AML-193 (cell line): ENCODE measurements around the gene ZNF385D.
A peak's percentile ranks its signal among the peaks of the same experiment; 100 is the strongest.
"Not testable (repeated sequence)": the region's sequence is repeated elsewhere in the genome, so short reads cannot be mapped to it uniquely, and the experiment has no call there.

Experiments
- DNase-seq, 2 experiments: peaks; one replicate each; lab custom pipeline; 2025; lab: John Stamatoyannopoulos, UW

ZNF385D gene

GRCh38 chr3:21509731-21510470, 241.1 kb downstream of the ZNF385D start:
- DNase-seq = peak; percentile 65 to 73

GRCh38 chr3:21508246-21508645, 242.8 kb downstream of the ZNF385D start:
- DNase-seq = peak; percentile 44 to 57

GRCh38 chr3:21505711-21506460, 245.1 kb downstream of the ZNF385D start:
- DNase-seq = no peak

- no peak for DNase-seq
Measured at GRCh38 chr3:21502656-21503055, 248.4 kb downstream of the ZNF385D start.

GRCh38 chr3:21500834-21501233, 250.2 kb downstream of the ZNF385D start:
- no peak for DNase-seq

GRCh38 chr3:21490671-21491070, 260.3 kb downstream of the ZNF385D start:
- not testable (repeated sequence) for DNase-seq

GRCh38 chr3:21487520-21487919, 263.5 kb downstream of the ZNF385D start:
- no peak for DNase-seq

- not testable (repeated sequence) for DNase-seq
Measured at GRCh38 chr3:21486024-21486935, 264.7 kb downstream of the ZNF385D start.

- peak; percentile 49 to 64 for DNase-seq
Measured at GRCh38 chr3:21484828-21485144, 266.2 kb downstream of the ZNF385D start.

- peak; percentile 41 to 62 for DNase-seq
Measured at GRCh38 chr3:21484057-21484827, 266.8 kb downstream of the ZNF385D start.

- DNase-seq = no peak
Measured at GRCh38 chr3:21481991-21482390, 269.0 kb downstream of the ZNF385D start.

- DNase-seq = no peak
Measured at GRCh38 chr3:21477541-21478288, 273.3 kb downstream of the ZNF385D start.

GRCh38 chr3:21466476-21466875, 284.5 kb downstream of the ZNF385D start:
- no peak for DNase-seq

- DNase-seq = no peak
Measured at GRCh38 chr3:21464746-21465145, 286.3 kb downstream of the ZNF385D start.

- DNase-seq = no peak
Measured at GRCh38 chr3:21463319-21463718, 287.7 kb downstream of the ZNF385D start.

- DNase-seq = no peak
Measured at GRCh38 chr3:21462141-21462540, 288.9 kb downstream of the ZNF385D start.

- no peak for DNase-seq
Measured at GRCh38 chr3:21457084-21457483, 293.9 kb downstream of the ZNF385D start.

GRCh38 chr3:21449738-21450137, 301.3 kb downstream of the ZNF385D start:
- DNase-seq = no peak

- DNase-seq = no peak
Measured at GRCh38 chr3:21447476-21448151, 303.4 kb downstream of the ZNF385D start.

GRCh38 chr3:21446945-21447475, 304.0 kb downstream of the ZNF385D start:
- no peak for DNase-seq
